Neural progenitor cell (in vitro differentiated cells): ENCODE measurements around the gene TMSB10.

Experiments
- CTCF ChIP-seq: fragments of 200-600 bp; sonication (generic); IDR thresholded peaks from 2 replicates; pipeline ENCODE4 v1.5.1; 2017; ENCODE audit warnings: antibody characterized with exemption, mild to moderate bottlenecking
- EZH2 ChIP-seq: fragments of 200-600 bp; sonication (generic); IDR thresholded peaks from 2 replicates; pipeline ENCODE4 v1.6.1; 2017; ENCODE audit warnings: antibody characterized with exemption, mild to moderate bottlenecking, moderate library complexity

DNA sequence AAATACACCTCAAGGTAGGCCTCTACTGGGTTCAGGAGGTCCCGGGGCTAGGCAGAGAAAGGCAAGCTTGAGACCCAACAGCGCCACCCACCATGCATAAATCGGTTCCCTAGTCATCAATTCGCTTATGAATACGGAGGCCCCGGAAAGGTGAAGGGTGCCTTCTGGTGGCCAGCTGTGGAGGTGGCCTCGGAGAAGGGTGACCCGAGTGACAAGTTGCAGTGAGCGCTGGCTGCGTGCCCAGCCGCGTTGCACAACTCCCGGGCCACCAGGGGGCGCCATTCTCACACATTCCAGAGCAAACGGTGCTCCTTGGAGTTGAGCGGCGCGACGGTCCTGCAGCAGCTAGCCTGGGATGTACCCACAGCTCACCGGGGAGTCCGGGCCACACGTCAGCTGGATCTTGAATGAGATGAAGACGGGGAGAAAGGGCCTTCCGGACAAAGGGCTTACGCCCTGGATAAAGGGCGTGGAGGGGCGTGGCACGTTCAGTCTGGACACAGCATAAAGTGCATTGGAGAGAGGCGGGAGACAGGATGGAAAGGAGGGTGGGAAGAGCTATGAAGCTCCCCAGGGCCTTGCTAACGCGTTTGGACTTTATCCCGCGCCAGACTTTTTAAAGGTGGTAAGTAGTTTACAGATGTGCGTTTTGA is 20.4 kb downstream of the TMSB10 start:
- TF ChIP-seq CTCF (peak; percentile 99), EZH2 (no peak)
